Smooth muscle cell (in vitro differentiated cells): Measurements from ENCODE around the gene WNK4. TPM values are rescaled to one million over a fixed set of nuclear protein-coding genes. Genes with fewer than 3 reads are reported as not detected.

Source experiments
- DNase-seq: peaks from one replicate; lab custom pipeline; 2025; ENCODE audit not compliant: unreplicated experiment; lab: John Stamatoyannopoulos, UW
- H2AFZ ChIP-seq: fragments of 200-600 bp; sonication (generic); 2 replicates; pipeline ENCODE4 v1.6.0; 2016; ENCODE audit warnings: antibody characterized with exemption, low read depth, mild to moderate bottlenecking
- H3F3A ChIP-seq: fragments of 200-600 bp; sonication (generic); 2 replicates; pipeline ENCODE4 v1.6.0; 2017; ENCODE audit warnings: antibody characterized with exemption, low read depth
- H3K27ac ChIP-seq: fragments of 200-600 bp; sonication (generic); 2 replicates; pipeline ENCODE4 v1.5.1; 2016; ENCODE audit warnings: low read depth, mild to moderate bottlenecking
- H3K27me3 ChIP-seq: fragments of 200-600 bp; sonication (generic); 2 replicates; pipeline ENCODE4 v1.6.1; 2016; ENCODE audit warnings: low read depth, mild to moderate bottlenecking
- H3K36me3 ChIP-seq: fragments of 200-600 bp; sonication (generic); 2 replicates; pipeline ENCODE4 v1.5.1; 2016; ENCODE audit warnings: low read depth
- H3K4me1 ChIP-seq: fragments of 200-600 bp; sonication (generic); 2 replicates; pipeline ENCODE4 v1.5.1; 2016; ENCODE audit warnings: low read depth
- H3K4me2 ChIP-seq: fragments of 200-600 bp; sonication (generic); 2 replicates; pipeline ENCODE4 v1.6.0; 2016; ENCODE audit warnings: mild to moderate bottlenecking
- H3K4me3 ChIP-seq: fragments of 200-600 bp; sonication (generic); 2 replicates; pipeline ENCODE4 v1.5.1; 2016; ENCODE audit warnings: mild to moderate bottlenecking
- H3K79me2 ChIP-seq: fragments of 200-600 bp; sonication (generic); 2 replicates; pipeline ENCODE4 v1.6.0; 2016; ENCODE audit warnings: low read depth, mild to moderate bottlenecking
- H3K9ac ChIP-seq: fragments of 200-600 bp; sonication (generic); 2 replicates; pipeline ENCODE4 v1.6.0; 2016; ENCODE audit warnings: low read depth
- H3K9me3 ChIP-seq: fragments of 200-600 bp; sonication (generic); replicated peaks from 2 replicates; pipeline ENCODE4 v1.5.1; 2016; ENCODE audit warnings: low read depth
- H4K20me1 ChIP-seq: fragments of 200-600 bp; sonication (generic); 2 replicates; pipeline ENCODE4 v1.6.0; 2016; ENCODE audit warnings: low read depth
- WGBS: methylation state at CpG from one replicate; pipeline ENCODE4 v1.1.7; 2016; ENCODE audit warnings: low lambda C conversion rate; 5-methylcytosine and 5-hydroxymethylcytosine counted together
- polyA plus RNA-seq: library from polyadenylated mRNA; unstranded; fragments of >200 nt; fragmentation: Nextera tagmentation; extraction: Ambion mirVana; gene quantifications from 2 replicates; pipeline ENCODE4 v1.2.1, GENCODE V29; 2016
- total RNA-seq: library from RNA; depleted of rRNA; stranded (reverse); fragments of >200 nt; gene quantifications from 2 replicates; pipeline ENCODE4 v1.2.3, GENCODE V29; 2014
- TF ChIP-seq, protein P1 (sequence below): fragments of 200-600 bp; sonication (generic); IDR thresholded peaks from 2 replicates; pipeline ENCODE4 v1.5.1; 2017; ENCODE audit warnings: borderline replicate concordance, mild to moderate bottlenecking, antibody characterized with exemption; ENCODE audit not compliant: insufficient read depth, poor library complexity, severe bottlenecking

The WNK4 gene
- total and polyA plus RNA-seq, 2 experiments from 2014 or later, result 0.49 TPM; not detected in 1

DNA sequence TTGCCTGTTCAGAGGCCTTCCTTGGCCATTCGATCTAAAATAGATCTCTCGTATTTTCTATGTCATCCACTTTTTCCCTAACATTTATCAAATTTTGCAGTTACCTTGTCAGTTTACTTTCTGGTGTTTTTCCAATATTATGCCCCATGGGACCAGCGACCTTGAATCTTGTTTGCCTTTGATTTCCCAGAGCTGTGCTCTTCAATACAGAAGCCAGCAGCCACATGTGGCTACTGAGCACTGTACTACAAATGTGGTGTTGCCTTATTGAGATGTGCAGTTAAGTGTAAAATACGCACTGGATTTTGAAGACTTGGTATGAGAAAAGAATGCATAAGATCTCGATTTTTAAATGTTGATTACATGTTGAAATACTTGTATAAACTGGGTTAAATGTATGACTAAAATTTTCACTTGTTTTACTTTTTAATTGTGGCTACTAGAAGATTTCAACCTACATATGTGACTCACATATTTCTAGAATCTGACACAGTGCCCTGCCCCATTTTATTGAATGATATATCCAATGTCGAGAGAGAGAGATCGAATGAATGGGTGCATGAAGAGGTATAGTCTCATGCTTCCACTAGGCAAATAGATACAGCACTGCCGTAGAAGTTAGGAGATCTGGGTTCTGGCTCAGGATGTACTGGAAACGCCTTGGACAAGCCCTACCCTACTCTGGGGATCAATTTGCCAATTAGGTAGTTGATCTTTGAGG lies 52.0 kb downstream of the WNK4 start:
- DNase-seq, result no peak
- Histone ChIP-seq H3K9me3 (no peaks in the 10 kb centered on the region), H4K20me1 (no peaks in the 10 kb centered on the region), H3K27ac (peak overlapping the region; percentile 76), H3F3A (no peaks in the 10 kb centered on the region), H3K4me1 (peaks cover 12% of the 10 kb centered on the region), H3K4me2 (peak overlapping the region; percentile 84), H3K36me3 (no peaks in the 10 kb centered on the region), H3K27me3 (peaks cover 20% of the 10 kb centered on the region), H3K9ac (peak overlapping the region; percentile 95), H2AFZ (peak overlapping the region; percentile 97), H3K79me2 (peaks cover 29% of the 10 kb centered on the region), H3K4me3 (peak overlapping the region; percentile 88)
- TF ChIP-seq, protein P1, sequence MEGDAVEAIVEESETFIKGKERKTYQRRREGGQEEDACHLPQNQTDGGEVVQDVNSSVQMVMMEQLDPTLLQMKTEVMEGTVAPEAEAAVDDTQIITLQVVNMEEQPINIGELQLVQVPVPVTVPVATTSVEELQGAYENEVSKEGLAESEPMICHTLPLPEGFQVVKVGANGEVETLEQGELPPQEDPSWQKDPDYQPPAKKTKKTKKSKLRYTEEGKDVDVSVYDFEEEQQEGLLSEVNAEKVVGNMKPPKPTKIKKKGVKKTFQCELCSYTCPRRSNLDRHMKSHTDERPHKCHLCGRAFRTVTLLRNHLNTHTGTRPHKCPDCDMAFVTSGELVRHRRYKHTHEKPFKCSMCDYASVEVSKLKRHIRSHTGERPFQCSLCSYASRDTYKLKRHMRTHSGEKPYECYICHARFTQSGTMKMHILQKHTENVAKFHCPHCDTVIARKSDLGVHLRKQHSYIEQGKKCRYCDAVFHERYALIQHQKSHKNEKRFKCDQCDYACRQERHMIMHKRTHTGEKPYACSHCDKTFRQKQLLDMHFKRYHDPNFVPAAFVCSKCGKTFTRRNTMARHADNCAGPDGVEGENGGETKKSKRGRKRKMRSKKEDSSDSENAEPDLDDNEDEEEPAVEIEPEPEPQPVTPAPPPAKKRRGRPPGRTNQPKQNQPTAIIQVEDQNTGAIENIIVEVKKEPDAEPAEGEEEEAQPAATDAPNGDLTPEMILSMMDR, result no peak
- WGBS, result 63% methylated on average over 9 of the region's 9 CpGs

DNA sequence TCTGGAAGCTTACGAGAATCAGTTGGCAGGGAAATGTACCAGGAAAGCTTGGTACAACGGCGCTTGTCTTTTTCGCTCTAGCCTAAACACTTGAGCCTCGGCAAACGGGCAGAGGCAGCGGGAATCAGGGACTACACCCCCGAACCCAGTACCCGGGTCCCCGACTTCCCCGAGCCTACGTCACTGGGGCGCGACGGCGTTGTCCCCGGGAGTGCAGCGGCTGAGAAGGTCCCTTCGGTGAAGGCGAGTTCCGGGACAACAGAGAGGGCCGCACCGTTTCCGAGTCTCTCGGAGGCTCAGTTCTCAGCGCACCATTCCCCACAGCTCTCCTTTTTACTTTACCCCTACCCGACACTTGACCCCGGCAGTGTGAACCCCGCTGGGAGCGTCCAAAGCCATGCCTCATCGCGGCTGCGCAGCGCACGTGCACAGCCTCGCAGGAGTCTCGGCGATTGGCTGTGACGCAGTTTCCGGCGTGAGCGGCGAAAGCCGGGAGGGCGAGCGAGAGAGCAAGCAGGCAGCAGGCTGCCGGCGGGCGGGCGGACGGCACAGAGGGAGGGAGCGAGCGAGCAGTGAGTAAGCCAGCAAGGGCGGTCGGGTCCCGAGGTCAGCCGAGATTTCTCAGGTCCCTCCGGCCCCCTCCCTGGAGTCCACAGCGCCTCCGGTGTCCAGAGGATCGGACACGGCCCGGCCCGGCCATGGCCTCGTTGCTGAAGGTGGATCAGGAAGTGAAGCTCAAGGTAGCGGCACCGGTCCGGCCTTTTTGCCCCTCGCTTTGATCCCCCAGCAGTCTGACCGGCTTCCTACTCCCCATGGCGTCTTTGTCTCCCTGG lies 52.7 kb downstream of the WNK4 start, which contains the start of gene PSME3:
Gene PSME3, plus strand, starts transcription at position 464 of the 833 bp plus-strand sequence. Its CDS starts 235 bp downstream, at position 699.
- Histone ChIP-seq H3K9ac (peak within 1 kb of the TSS; percentile 95), H3K27ac (peak within 1 kb of the TSS; percentile 76), H3K4me1 (peaks cover 12% of the 10 kb centered on the region), H3K79me2 (peaks cover 29% of the 10 kb centered on the region), H3K36me3 (no peaks in the 10 kb centered on the region), H4K20me1 (no peaks in the 10 kb centered on the region), H3K4me3 (peak within 1 kb of the TSS; percentile 88), H3K9me3 (no peaks in the 10 kb centered on the region), H3K4me2 (peak within 1 kb of the TSS; percentile 84), H2AFZ (peak within 1 kb of the TSS; percentile 97), H3K27me3 (peaks cover 12% of the 10 kb centered on the region), H3F3A (no peaks in the 10 kb centered on the region)
- DNase-seq, result peak; percentile 86
- TF ChIP-seq, protein P1, result no peak
- 1% methylated on average over 65 of the region's 71 CpGs for WGBS

DNA sequence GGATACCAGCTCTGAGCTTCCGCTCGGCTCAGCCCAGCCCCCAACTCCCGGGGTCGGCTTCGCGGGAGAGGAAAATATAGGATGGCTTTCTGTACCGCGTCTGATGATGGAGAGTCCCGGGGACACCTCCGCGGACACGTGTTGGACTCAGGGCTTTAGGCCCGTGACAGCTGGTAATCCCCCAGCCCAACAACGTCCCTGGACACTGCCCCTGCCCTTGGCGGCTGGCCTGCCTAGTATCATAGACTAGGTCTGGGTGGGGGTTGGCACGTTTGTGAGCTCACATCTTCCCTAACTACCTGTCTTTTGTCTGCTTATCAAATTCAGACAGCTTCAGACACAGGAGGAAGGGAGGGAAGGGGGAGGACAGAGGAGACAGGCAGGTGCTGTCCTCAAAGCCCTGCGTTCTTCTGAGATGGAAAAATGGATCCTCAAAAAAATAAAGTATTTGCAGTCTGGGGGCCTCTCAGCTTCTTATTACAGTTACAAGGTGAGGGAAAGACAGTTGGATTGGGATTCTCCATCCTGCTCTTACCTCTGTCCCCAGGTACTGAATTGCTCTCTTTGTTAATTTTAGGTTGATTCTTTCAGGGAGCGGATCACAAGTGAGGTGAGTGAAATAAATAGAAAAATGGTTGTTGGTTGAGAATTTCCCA lies 53.5 kb downstream of the WNK4 start:
- 9% methylated on average over 18 of the region's 18 CpGs for WGBS
- TF ChIP-seq, protein P1, result no peak
- H3K9ac ChIP-seq, result peak overlapping the region; percentile 95
- no peaks in the 10 kb centered on the region for H3K36me3 ChIP-seq
- H3F3A ChIP-seq, result no peaks in the 10 kb centered on the region
- H3K4me3 ChIP-seq, result peak overlapping the region; percentile 88
- no peaks in the 10 kb centered on the region for H4K20me1 ChIP-seq
- peaks cover 12% of the 10 kb centered on the region for H3K4me1 ChIP-seq
- no peaks in the 10 kb centered on the region for H3K9me3 ChIP-seq
- H3K4me2 ChIP-seq, result peak overlapping the region; percentile 84
- H3K27ac ChIP-seq, result peak overlapping the region; percentile 76
- peaks cover 29% of the 10 kb centered on the region for H3K79me2 ChIP-seq
- no peak for DNase-seq
- peaks cover 5% of the 10 kb centered on the region for H3K27me3 ChIP-seq
- peak overlapping the region; percentile 97 for H2AFZ ChIP-seq
